GM12801 (cell line): ENCODE data around the gene RABL6.
"Not testable (repeated sequence)": the region's sequence is repeated elsewhere in the genome, so short reads cannot be mapped to it uniquely, and the experiment has no call there.

Source experiments
- CTCF ChIP-seq: IDR thresholded peaks from one replicate; pipeline ENCODE4 v1.5.1; 2011; ENCODE audit warnings: control low read depth; ENCODE audit not compliant: insufficient read length; ENCODE audit errors: extremely low read depth

RABL6 gene

GRCh38 chr9:136840877-136841645, 33.3 kb downstream of the RABL6 start:
- TF ChIP-seq CTCF = no peak

GRCh38 chr9:136842380-136842948, 34.7 kb downstream of the RABL6 start, which contains the start of gene AJM1:
AJM1 (plus strand) TSS chr9:136842478; CDS start chr9:136844415, 1,937 bp downstream.
- TF ChIP-seq CTCF = not testable (repeated sequence)

- TF ChIP-seq CTCF = no peak
Measured at GRCh38 chr9:136844761-136845464, 37.2 kb downstream of the RABL6 start.

- no peak for TF ChIP-seq CTCF
Measured at GRCh38 chr9:136845465-136846260, 37.9 kb downstream of the RABL6 start.

- no peak for TF ChIP-seq CTCF
Measured at GRCh38 chr9:136846376-136847087, 38.8 kb downstream of the RABL6 start.

GRCh38 chr9:136847088-136847825, 39.5 kb downstream of the RABL6 start:
- TF ChIP-seq CTCF = no peak
